Left ventricle myocardium superior (tissue), 1 donor: Measurements from ENCODE around the gene PIM3. TPM values are rescaled to one million over a fixed set of nuclear protein-coding genes. Genes with fewer than 3 reads are reported as not detected.
"Not testable (repeated sequence)": the region's sequence is repeated elsewhere in the genome, so short reads cannot be mapped to it uniquely, and the experiment has no call there.

Experiments
- ATAC-seq: fragments of 200-7000 bp; cut with Tn5 transposase; one replicate; pipeline ENCODE4 v1.9.1; 2020; ENCODE audit warnings: mild to moderate bottlenecking, moderate library complexity
- DNase-seq: peaks from one replicate; pipeline ENCODE4 v3.0.0-alpha.2; 2020
- intact Hi-C: fragments of 100-400 bp; cut with micrococcal nuclease; formaldehyde crosslinking; loops from one replicate; pipeline ENCODE4 v1.11.0; 2022
- total RNA-seq: library from RNA; stranded (reverse); fragmentation: NEBNext Ultra II Directional; extraction: Animal tissue kit (Norgen Biotek cat#: 25700); gene quantifications from one replicate; pipeline ENCODE4 v1.2.1, GENCODE V29; 2021
- donor health status: DM: no; HTN: yes; CAD: no; lungs with severe emphysema.

The PIM3 gene
- total RNA-seq, 1 donor from 2014 or later, result 65.1 TPM

DNA sequence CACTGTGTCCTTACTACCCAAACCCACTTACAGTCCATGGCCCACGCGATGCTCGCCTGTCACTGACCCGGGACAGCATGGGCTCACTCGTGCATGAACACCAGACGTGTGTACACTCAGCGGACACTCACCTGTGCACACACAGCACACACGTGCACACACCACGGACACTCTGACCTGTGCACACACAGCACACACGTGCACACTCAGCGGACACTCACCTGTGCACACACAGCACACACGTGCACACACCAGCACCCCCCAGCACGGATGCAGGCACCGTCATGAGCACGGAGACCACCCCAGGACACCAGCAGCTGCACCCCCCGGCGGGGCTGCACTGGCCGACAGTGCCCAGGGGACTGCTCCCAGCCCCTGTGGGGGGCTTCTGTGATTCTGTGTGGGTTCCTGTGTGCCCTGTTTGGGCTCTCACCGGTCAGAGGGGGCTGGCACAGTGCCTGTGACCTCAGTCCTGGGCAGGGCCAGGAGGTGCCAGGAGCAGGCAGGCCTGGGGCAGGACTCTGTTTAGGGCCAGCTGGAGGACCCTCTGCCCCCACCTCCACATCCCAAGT, 21.9 kb upstream of the PIM3 start:
- no peak for ATAC-seq
- intact Hi-C loops, result no loop called here
- DNase-seq, result peak; percentile 33

DNA sequence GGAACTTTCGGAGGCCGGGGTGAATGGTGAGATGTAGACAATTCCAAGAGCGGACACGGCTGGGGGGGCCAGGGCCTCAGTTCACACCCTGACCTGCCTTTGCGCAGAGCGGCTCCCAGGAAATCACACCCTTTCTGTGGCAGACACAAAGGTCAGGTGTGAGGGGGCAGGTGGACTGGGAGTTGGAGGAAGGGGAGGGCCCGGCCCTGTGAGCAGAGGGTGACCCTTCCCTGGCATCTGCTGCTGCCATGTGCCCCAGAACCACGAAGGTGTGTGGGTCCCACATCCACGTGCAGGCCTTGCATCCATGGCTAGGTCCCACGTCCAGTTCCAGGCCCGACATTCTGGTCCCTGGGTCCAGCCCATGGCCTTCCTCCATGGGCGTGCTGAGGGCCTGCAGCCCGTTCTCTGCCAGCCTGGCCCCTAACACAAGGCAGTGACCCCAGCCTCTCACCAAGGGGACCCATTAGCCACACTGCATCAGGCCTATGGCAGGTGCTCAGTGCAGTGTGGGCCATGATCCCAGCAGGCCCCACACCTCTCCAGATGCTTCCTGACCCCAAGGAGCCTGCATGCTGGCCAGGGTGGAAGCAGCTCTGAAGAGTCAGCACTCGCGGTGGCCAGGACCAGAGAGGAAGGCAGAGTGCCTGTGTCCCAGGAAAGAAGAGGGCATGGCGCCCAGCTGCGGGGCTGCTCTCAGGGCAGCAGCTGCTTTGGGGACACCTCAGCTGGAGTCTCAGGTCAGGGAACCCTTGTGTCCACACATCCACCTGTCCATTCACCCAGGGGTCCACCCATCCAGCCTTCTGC, 18.9 kb upstream of the PIM3 start:
- DNase-seq, result no peak
- intact Hi-C loops, result no loop called here
- no peak for ATAC-seq

DNA sequence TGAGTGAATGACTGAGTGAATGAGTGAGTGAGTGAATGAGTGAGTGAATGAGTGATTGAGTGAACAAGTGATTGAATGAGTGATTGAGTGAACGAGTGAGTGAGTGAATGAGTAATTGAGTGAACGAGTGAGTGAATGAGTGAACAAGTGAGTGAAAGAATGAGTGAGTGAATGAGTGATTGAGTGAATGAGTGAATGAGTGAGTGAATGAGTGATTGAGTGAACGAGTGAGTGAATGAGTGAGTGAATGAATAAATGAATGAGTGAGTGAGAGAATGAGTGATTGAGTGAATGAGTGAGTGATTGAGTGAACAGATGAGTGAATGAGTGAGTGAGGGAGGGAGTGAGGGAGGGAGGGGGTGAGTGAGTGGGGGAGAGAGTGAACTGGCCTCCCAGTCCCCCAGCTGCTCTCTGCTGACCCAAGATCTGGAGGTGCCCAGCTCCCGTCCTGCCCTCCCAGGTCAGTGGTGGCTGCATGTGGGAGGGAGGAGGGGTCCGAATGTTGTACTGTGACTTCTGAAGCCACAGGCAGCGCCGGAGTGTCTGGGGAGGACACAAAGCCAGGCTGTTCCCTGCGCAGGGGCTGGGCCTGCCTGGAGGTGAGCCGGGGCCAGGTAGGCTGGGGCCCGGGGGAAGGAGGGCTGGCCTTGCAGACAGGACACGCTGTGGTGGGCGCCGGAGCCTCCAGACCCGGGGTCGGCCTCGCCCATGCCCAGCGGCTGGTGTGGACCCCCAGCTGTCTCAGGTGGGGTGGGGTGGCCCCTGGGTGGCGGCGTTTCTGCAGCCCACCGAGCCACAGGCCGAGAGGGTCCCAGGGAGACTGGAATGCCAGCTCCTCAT, 17.8 kb upstream of the PIM3 start:
- DNase-seq (no peak), ATAC-seq (no peak)
- intact Hi-C loops, result no loop called here

DNA sequence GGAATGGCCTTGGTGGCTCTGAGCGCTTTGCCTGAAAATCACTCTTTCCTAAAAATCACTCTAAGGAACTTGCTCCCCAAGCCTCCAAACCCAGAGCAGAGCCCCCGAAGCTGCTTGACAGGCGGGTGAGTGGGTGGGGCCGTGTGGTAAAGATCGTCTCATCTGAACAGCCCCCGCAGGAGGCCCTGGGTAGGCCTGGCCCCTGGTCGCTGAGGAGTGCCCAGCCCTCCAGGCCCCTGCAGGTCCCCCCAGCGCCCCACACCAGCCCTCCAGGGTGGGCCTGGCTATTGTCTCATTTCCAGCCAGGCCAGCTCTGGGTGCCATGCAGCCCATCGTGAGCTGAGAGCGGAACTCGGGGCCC, 17.2 kb upstream of the PIM3 start:
- ATAC-seq, result no peak
- DNase-seq, result no peak
- intact Hi-C loops, result no loop called here

DNA sequence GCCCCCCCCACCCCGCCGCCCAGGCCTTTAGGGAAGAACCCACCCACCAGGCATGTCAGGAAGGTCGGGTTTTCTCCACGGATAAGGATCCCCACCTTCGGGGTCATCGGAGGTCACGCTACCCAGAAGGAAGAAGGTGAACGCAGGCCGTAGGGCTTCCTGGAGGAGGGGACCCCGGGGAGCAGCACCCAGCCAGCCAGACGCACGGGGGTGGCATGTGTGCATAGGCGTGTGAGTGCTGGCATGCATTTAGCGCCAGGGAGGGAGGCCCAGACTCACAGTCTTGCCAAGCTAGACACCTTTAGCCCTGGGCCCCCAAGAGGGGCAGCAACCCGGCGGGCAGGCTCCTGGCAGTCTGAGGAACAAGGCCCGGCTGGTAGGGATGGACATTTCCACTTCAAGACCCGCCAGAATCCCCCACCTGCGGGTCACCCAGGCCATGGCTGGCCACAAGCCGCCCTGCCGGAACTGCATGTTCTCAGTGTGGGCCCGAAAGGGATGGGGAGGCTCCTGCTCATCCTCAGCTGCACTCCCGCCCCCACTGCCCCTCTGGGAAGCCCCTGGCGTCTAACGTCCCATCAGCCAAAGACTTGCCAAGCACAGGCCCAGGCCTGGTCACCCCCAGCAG, 16.7 kb upstream of the PIM3 start:
- no peak for ATAC-seq
- intact Hi-C loops, result no loop called here
- DNase-seq, result no peak

DNA sequence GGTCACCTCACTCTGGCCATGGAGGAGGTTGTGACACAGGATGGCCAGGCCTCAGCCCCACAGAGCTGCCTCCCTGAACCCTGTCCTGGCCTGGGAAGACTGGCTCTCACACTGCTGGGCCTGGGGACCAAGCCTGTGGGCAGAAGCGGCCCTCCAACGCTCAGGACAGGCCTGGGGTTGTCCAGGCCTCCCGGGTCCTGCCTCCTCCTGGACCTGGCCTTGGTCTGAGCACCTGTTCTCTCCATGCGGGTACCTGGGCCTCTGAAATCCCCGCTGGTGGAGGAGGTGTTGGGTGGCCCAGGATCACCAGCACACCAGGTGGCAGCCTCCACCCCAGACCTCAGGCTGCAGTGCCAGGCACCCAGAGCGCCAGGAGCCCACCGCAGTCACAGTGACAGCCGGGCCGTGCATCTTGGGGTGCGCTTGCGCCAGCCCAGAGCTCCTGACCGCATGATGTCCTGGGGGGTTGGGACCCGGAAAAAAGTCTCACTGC, 16.1 kb upstream of the PIM3 start:
- DNase-seq (no peak), ATAC-seq (no peak)
- intact Hi-C loops, result no loop called here

DNA sequence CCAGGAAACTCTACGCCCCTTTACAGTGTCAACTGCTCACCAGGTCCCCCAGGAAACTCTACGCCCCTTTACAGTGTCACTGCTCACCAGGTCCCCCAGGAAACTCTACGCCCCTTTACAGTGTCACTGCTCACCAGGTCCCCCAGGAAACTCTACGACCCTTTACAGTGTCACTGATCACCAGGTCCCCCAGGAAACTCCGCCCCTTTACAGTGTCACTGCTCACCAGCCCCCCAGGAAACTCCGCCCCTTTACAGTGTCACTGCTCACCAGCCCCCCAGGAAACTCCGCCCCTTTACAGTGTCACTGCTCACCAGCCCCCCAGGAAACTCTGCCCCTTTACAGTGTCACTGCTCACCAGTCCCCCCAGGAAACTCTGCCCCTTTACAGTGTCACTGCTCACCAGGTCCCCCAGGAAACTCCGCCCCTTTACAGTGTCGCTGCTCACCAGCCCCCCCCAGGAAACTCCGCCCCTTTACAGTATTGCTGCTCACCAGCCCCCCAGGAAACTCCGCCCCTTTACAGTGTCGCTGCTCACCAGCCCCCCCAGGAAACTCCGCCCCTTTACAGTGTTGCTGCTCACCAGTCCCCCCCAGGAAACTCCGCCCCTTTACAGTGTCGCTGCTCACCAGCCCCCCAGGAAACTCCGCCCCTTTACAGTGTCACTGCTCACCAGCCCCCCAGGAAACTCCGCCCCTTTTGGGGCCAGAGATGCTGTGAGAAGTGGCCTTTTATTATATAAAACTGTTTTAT, 15.4 kb upstream of the PIM3 start:
- intact Hi-C loops, DNase-seq, ATAC-seq: not testable (repeated sequence)

DNA sequence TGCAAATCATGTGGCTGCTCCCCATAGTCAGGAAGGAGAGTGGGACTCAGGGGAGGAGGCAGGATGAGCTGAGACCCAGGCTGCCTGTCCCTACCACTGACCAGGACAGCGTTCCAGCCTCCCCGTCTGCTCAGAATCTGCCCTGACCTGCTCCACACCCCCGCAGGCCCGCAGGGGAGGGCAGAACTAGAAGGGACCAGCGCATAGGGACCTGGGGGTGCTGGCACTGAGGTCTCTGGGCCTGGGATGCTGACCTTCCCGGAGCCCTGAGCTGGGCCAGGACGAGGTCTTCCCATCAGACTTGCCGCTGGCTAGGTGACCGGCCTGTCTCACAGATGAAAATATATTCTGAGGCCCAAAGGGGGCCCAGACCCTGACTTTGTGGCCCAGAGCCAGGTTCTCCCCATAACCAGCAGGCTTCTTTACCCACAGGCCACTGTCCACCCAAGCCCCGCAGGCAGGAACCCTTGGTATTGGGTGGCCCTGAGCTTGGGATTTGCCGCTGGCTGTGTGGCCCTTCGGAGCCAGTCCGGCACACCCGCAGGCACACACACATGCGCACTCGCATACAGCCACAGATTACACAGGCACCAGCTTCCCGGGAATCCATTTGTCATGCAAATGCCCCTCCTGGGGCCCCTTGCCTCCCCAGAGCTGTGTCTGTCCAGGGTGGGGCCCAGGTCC, 13.8 kb upstream of the PIM3 start:
- no peak for DNase-seq
- ATAC-seq, result no peak
- intact Hi-C loops, result no loop called here

DNA sequence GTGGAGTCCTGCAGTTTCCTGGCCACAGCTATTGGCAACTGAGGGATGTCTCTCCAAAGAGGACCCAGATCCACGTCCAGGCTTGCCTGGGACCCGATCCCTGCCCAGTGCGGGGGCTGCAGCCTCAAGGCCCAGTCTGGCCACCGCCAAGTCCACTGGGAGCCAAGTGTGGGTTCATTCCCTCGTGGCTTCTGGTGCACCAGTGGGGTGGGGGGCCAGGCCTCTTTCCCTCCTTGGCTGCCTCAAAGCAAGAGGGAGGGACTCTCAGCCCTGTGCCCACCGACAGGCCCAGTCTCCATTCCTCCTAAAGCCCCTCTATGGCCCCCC, 13.3 kb upstream of the PIM3 start:
- intact Hi-C loops, result no loop called here
- DNase-seq (no peak), ATAC-seq (no peak)

DNA sequence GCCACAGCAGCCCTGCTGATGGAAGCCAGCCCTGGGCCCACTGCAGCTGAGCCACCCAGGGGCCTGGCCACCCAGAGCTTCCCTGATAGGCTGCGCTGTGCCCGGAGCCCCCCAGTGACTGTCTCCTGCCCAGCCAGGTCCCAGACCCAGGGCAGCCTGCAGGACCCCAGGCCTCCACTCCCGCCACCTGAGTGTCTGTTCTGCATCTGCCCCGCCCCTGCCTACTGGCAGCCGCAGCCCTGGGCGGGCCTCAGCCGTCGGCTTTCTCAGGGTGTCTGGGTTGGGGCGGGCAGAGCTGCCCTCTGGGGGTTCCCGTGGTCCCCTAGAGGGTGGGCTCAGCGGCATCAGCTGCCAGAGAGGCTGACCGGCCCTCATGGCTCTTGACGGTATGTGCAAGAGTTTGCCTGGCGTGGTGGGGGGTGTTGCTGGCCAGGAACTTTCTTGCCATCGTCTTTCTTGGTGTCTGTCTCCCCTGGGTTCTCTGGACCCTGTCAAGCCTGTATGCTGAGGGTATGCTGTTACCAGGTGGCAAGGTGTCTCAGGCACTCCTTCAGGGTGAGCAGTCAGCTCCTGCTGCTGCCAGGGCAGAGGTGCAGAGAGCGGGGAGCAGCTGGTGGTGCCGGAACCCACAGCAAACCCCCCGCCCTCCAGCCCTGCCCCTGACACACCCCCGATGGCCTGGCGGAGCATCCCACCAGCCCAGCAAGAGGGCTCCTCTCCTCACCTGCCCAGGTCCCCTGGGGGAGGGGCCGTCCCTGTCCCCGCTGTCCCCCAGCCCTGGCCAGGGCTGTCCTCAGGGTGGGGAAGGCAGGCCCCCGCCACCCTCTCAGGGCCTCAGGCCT, 12.2 kb upstream of the PIM3 start:
- intact Hi-C loops, result no loop called here
- DNase-seq, result no peak
- no peak for ATAC-seq

DNA sequence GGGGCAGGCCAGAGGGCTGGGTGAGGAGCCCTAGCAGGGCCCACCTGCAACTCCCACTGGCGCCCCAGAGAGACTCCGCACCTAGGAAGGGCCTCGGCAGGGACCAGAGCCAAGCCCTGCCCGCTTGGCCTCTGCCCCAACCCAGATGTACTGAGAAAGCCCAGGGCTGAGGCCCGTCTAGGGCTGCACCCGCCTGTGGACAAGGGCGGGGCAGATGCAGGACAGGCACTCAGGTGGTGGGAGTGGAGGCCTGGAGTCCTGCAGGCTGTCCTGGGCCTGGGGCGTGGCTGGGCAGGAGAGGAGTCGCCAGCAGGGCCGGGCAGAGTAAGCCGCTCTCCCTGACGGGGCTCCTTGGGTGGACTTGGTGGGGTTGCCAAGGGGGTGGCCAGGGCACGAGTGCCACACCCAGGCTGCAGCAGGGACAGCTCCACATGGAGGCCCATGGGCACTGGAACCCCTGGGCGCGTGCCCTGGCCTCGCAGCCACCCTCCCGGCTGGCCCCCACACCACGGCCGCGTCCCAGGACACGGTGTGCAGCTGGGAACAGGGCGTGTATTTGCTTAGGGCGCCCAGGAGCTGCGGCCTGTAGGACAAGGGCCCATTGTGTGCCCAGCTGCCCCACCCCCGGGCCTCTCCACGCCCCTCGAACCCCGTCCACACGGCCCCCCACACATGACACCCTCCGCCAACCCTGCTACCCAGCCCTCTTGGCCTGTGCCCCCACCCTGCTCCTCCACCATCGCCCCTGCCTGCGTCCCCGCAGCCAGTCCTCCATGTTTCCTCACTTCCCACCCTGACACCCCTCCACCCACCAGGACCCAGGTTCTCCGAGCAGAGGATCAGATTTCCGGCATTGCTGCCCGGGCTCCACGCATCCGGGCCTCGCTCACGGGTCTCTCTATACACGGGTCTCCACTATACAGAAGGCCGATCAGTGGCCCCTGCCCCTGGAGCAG, 11.3 kb upstream of the PIM3 start:
- peak; percentile 71 for DNase-seq
- peak; percentile 65 for ATAC-seq
- intact Hi-C loops, result no loop called here

DNA sequence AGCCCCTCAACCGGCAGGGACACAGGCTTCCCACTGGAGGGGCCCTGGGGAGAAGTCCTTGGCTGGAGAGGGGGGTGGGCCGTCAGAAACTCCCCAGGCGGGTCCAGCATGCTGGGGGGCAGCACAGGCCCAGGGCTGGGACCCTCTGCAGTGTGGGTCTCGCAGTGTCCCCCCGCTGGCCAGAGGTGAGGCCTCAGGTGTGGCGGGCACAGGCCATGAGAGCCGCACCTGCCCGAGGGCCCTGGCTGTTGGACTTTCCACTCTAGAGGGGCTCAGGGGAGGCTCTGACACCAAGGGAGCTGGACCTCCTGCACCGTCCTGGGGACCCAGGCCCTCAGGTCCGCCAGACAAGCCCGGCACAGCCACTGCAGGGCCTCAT, 10.7 kb upstream of the PIM3 start:
- intact Hi-C loops, result no loop called here

DNA sequence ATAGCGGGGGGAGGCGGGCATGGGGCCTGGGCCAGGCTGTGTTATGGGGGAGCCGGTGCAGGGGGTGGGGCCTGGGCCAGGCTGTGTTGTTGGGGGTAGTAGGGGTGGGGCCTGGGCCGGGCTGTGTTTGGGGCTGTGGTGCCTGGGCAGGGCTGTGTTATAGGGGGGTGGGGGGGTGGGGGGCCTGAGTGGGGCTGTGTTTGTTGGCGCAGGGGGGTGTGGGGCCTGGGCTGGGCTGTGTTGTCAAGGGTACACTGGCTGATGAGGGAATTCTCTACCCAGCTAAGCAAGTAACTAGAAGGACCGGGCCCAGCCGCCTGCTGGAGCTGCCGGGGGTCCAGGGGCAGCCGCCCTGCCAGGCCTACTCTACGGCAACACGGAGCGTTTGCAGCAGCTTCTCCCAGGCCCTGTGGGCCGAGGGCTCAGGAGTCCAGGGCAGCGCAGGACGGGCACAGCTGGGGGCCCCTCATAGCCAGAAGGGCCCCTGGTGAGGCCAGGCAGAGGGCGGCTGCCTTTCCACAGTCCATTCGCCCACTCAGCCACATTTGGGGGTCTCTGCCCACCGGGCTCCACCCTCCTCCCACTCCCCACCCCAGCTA, 10.1 kb upstream of the PIM3 start:
- DNase-seq (no peak), ATAC-seq (no peak)
- intact Hi-C loops, result no loop called here

More for the DNA sequence above, 10.7 kb upstream of the PIM3 start:
- DNase-seq (no peak), ATAC-seq (no peak)

DNA sequence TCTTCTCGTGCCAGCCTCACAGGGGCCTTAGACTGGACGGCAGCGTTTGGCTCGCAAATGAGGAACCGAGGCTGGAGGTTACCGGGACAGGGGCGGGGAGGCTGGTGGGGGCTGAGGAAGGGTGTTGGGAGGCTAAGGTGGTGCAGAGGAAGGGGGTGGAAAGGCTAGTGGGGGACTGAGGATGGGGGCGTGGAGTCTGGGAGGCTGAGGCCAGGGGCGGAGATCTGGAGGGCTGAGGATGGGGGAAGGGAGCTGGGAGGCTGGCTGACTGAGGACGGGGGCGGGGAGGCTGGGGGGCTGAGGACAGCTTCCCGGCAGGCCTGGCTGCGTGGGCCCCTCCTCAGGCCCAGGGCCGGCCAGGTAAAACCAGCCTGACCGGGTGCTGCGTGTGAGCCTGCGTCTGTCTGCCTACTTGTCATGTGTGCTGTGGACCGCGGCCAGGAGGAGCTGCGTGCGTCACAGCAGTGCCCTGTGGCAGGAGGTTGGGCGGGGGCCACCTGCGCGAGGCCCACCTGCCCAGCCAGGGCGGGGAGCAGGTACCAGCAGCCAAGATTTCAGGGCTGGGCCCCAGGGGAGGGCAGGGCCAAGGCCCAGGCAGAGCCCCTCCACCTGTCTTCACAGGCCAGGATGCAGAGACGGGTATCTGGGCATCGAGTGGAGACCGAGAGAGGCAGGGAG, 9.4 kb upstream of the PIM3 start:
- intact Hi-C loops, result no loop called here
- ATAC-seq, result no peak
- no peak for DNase-seq

DNA sequence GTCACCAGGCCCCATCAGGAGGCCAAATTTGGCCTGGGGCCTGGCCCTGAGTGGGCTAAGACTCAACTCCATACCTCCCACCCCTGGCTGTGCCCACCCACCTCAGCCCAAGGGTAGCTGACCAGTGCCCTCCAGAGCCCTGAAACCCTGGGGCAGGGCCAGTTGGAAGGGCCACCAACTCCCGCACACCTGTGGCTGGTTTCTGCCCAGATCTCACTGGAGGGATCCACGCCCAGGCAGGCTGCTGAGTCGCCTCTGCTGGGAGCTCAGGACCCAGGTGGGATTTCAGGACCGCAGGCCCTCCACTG, 8.9 kb upstream of the PIM3 start:
- intact Hi-C loops, result no loop called here
- no peak for ATAC-seq
- DNase-seq, result no peak
